ENCODE results near the gene LRCH3. TPM values are rescaled to one million over a fixed set of nuclear protein-coding genes. Genes with fewer than 3 reads are reported as not detected.

The LRCH3 gene
- total and polyA plus RNA-seq, 2 of the 13 experiments (the other 11 are each of a cell fraction or from before 2014, with no cell fraction given): 25.5 to 103 TPM

- Histone ChIP-seq H3K9ac (ENCODE audit: insufficient read depth, low read depth, low read length) (no peak overlapping the region), H3K79me2 (ENCODE audit: insufficient read depth, low read length) (no peaks in the 10 kb centered on the region), H2AFZ (ENCODE audit: low read length) (no peak overlapping the region), H3K4me2 (ENCODE audit: low read depth, low read length) (no peak overlapping the region), H3K36me3 (replicated peaks in 1 of 2; ENCODE audit: control insufficient read depth in 1 of 2, insufficient read depth in 2 of 2, low read length in 2 of 2) (peaks cover 8 to 41% of the 10 kb centered on the region in 2 experiments), H3K27ac (ENCODE audit: extremely low read length, insufficient read depth, low read length) (no peak overlapping the region), H3K27me3 (ENCODE audit: control insufficient read depth in 1 of 2, insufficient read depth in 2 of 2, low read length in 2 of 2) (no peaks in the 10 kb centered on the region), H3K9me3 (ENCODE audit: low read length) (no peaks in the 10 kb centered on the region), H3K4me1 (ENCODE audit: insufficient read depth, low read length) (no peaks in the 10 kb centered on the region), H3K4me3 (replicated peaks in 1 of 3; ENCODE audit: insufficient read depth in 1 of 3, low read depth in 2 of 3, low read length in 3 of 3) (no peak overlapping the region), H4K20me1 (ENCODE audit: insufficient read depth, low read length) (no peaks in the 10 kb centered on the region)
- CTCF ChIA-PET (ENCODE audit: low intra/inter-chr PET ratio, low total read pairs): no interaction called here
- in situ Hi-C loops (cut with HindIII; ENCODE audit: extremely low pct_ligation_motif_present, low pct_unique_long_range_greater_than_20kb) (no loop called here), intact Hi-C loops (cut with micrococcal nuclease; ENCODE audit: unreplicated experiment) (no loop called here)
- ATAC-seq (no peak), FAIRE-seq (no peak), DNase-seq (ENCODE audit: low spot score) (no peak)
- POLR2A ChIA-PET: no interaction called here
- WGBS (ENCODE audit: low lambda C conversion rate): 96% methylated on average over 3 of the region's 3 CpGs
- no TSS peak for BruUV-seq (replicated peaks)
- TF ChIP-seq ZBTB25 (CRISPR knock-in tag; IDR thresholded peaks at IDR 0.05) (no peak), DRAP1 (CRISPR knock-in tag; IDR thresholded peaks at IDR 0.05) (no peak), ZNF674 (CRISPR knock-in tag; IDR thresholded peaks at IDR 0.05; ENCODE audit: low read depth) (no peak), ZNF678 (CRISPR knock-in tag; IDR thresholded peaks at IDR 0.05) (no peak), ZNF562 (CRISPR knock-in tag; IDR thresholded peaks at IDR 0.05; ENCODE audit: borderline replicate concordance) (no peak), ZNF639 (CRISPR knock-in tag; conservative IDR thresholded peaks at IDR 0.05) (no peak), KDM6A (CRISPR knock-in tag; IDR thresholded peaks at IDR 0.05; ENCODE audit: low read depth) (no peak), RFXAP (CRISPR knock-in tag; IDR thresholded peaks at IDR 0.05; ENCODE audit: borderline replicate concordance) (no peak), SRSF9 (IDR thresholded peaks at IDR 0.05; ENCODE audit: borderline replicate concordance, insufficient read depth, low read depth, low read length, poor library complexity, severe bottlenecking) (no peak), MED13 (CRISPR knock-in tag; IDR thresholded peaks at IDR 0.05) (no peak), ZSCAN20 (CRISPR knock-in tag; IDR thresholded peaks at IDR 0.05; ENCODE audit: borderline replicate concordance) (no peak), ZNF720 (CRISPR knock-in tag; IDR thresholded peaks at IDR 0.05) (no peak), KLF15 (CRISPR knock-in tag; IDR thresholded peaks at IDR 0.05; ENCODE audit: borderline replicate concordance) (no peak), STAT5B (CRISPR knock-in tag; IDR thresholded peaks at IDR 0.05) (no peak), TIGD3 (CRISPR knock-in tag; IDR thresholded peaks at IDR 0.05; ENCODE audit: borderline replicate concordance) (no peak)
Observed at GRCh38 chr3:197829397-197830045, 38.5 kb downstream of the LRCH3 start.
